Large intestine (tissue), 3 donors: ENCODE data around the gene MIR17HG. TPM values are rescaled to one million over a fixed set of nuclear protein-coding genes. Genes with fewer than 3 reads are reported as not detected.
"Not testable (repeated sequence)": the region's sequence is repeated elsewhere in the genome, so short reads cannot be mapped to it uniquely, and the experiment has no call there.

Source experiments
- DNase-seq, 2 donors: peaks; one replicate each; pipeline versions ENCODE4 v3.0.0 to v3.0.0-alpha.2; 2013
- H3K27ac ChIP-seq: one replicate; pipeline ENCODE4 v1.5.1; 2013; ENCODE audit warnings: low read length
- H3K27me3 ChIP-seq: 2 replicates; pipeline ENCODE4 v1.6.1; 2013; ENCODE audit warnings: low read length; ENCODE audit not compliant: control insufficient read depth, insufficient read depth
- H3K36me3 ChIP-seq: 2 replicates; pipeline ENCODE4 v1.6.1; 2013; ENCODE audit warnings: low read length; ENCODE audit not compliant: control insufficient read depth, insufficient read depth
- H3K4me1 ChIP-seq: one replicate; pipeline ENCODE4 v1.6.1; 2013; ENCODE audit warnings: low read length; ENCODE audit not compliant: control insufficient read depth, insufficient read depth
- H3K4me3 ChIP-seq: one replicate; pipeline ENCODE4 v1.5.1; 2013; ENCODE audit warnings: low read length
- H3K9me3 ChIP-seq: one replicate; pipeline ENCODE4 v1.6.1; 2013; ENCODE audit warnings: mild to moderate bottlenecking, low read depth, low read length, moderate library complexity; ENCODE audit not compliant: control insufficient read depth
- WGBS: methylation state at CpG from one replicate; pipeline ENCODE4 v1.1.5; 2013; ENCODE audit warnings: low lambda C conversion rate; ENCODE audit not compliant: insufficient coverage; 5-methylcytosine and 5-hydroxymethylcytosine counted together
- polyA plus RNA-seq: library from polyadenylated mRNA; unstranded; fragments of 120-200 nt; gene quantifications from one replicate; pipeline ENCODE4 v1.2.1, GENCODE V29; 2013

Gene MIR17HG
- polyA plus RNA-seq, 1 donor = 8.9 TPM

DNA sequence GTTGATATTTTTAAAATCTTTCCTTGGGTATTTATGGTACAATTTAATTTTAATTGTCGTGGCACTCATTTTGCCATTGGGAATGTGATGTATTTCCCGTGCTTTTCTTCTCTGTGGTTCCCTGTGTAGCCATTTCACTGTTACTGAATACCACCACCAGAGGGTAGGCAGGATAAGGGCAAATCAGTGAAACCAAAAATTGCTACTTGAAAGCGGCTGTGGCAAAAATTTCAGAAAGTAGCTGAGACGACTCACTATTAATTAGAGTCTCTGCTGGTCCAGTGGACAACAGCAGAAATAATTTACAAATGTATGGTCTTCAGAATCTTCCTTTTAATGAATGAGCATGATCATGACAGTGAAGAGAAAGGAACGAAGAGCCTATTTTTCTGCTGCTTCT is 34.4 kb upstream of the MIR17HG start:
- H3K9me3 ChIP-seq = no peaks in the 10 kb centered on the region
- WGBS = 67% methylated on average over 1 of the region's 5 CpGs
- H3K4me1 ChIP-seq = no peaks in the 10 kb centered on the region
- H3K36me3 ChIP-seq = no peaks in the 10 kb centered on the region
- DNase-seq = no peak
- no peaks in the 10 kb centered on the region for H3K27me3 ChIP-seq
- H3K4me3 ChIP-seq = no peak overlapping the region
- no peak overlapping the region for H3K27ac ChIP-seq

DNA sequence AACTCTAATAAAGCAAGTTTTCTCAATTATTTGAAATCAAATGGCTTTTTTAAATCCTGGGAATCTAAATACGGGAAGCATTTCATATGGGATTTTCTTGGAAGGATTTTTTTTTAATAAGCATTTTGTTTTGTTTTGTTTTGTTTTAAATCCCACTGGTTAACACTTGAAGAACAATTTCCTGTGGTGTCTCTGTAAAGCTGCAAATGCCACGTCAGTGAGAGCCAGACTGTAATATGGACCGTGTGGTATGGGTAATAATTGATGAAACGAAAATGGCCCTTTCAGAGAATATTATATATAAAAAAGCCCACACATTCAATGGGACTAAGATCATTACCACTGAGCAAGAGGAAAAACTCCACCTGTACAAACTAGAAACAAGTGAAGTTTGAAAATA is 33.9 kb upstream of the MIR17HG start:
- H3K4me3 ChIP-seq = no peak overlapping the region

GRCh38 chr13:91314888-91315287 is 32.6 kb upstream of the MIR17HG start:
- Histone ChIP-seq H3K36me3 (no peaks in the 10 kb centered on the region), H3K27ac (no peak overlapping the region), H3K27me3 (no peaks in the 10 kb centered on the region), H3K4me3 (no peak overlapping the region), H3K4me1 (no peaks in the 10 kb centered on the region), H3K9me3 (no peaks in the 10 kb centered on the region)
- DNase-seq = no peak

More for the DNA sequence above, 33.9 kb upstream of the MIR17HG start:
- Histone ChIP-seq H3K27ac (no peak overlapping the region), H3K36me3 (no peaks in the 10 kb centered on the region), H3K27me3 (no peaks in the 10 kb centered on the region), H3K9me3 (no peaks in the 10 kb centered on the region), H3K4me1 (no peaks in the 10 kb centered on the region)
- no peak for DNase-seq
- 88% methylated on average over 1 of the region's 4 CpGs for WGBS

DNA sequence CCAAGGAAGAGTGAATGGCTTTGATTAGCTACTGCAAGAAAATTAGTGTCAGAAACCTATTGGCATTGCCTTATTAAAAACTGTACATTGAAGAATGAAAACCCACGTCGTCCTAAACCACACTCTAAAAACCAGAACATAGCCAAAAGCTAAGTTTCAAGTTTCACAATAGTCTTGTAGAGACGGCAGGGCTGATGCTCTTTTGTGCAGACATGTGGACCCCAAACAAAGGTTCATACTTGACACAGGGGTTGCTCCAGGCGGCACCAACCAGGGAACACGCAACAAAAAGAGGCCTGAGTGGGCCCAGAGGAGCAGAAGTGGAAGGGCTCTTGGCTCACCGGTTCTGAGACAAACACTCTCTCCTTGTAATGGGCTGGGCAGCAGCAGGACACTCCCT is 28.6 kb upstream of the MIR17HG start:
- H3K27me3 ChIP-seq = no peaks in the 10 kb centered on the region
- H3K9me3 ChIP-seq = no peaks in the 10 kb centered on the region
- H3K4me1 ChIP-seq = no peaks in the 10 kb centered on the region
- no CpG with 5 or more reads among the region's 6 CpGs for WGBS
- DNase-seq = no peak
- H3K36me3 ChIP-seq = no peaks in the 10 kb centered on the region
- H3K27ac ChIP-seq = no peak overlapping the region
- H3K4me3 ChIP-seq = no peak overlapping the region

- 100% methylated on average over 2 of the region's 8 CpGs for WGBS
- H3K4me1 ChIP-seq = no peaks in the 10 kb centered on the region
- no peak for DNase-seq
- H3K4me3 ChIP-seq = no peak overlapping the region
- H3K27me3 ChIP-seq = no peaks in the 10 kb centered on the region
- no peaks in the 10 kb centered on the region for H3K36me3 ChIP-seq
- no peak overlapping the region for H3K27ac ChIP-seq
- H3K9me3 ChIP-seq = no peaks in the 10 kb centered on the region
Measured at GRCh38 chr13:91319996-91320395, 27.5 kb upstream of the MIR17HG start.

GRCh38 chr13:91320990-91321389 is 26.5 kb upstream of the MIR17HG start:
- not testable (repeated sequence) for H3K27me3 ChIP-seq, DNase-seq, H3K27ac ChIP-seq, H3K9me3 ChIP-seq, H3K36me3 ChIP-seq, H3K4me1 ChIP-seq, H3K4me3 ChIP-seq
- WGBS = 64% methylated on average over 1 of the region's 1 CpG

- Histone ChIP-seq H3K36me3 (no peaks in the 10 kb centered on the region), H3K4me1 (no peaks in the 10 kb centered on the region), H3K4me3 (no peak overlapping the region), H3K27ac (no peak overlapping the region), H3K27me3 (peaks cover 2% of the 10 kb centered on the region), H3K9me3 (no peaks in the 10 kb centered on the region)
- no peak for DNase-seq
- WGBS = no CpG with 5 or more reads among the region's 3 CpGs
Measured at GRCh38 chr13:91323349-91323748, 24.1 kb upstream of the MIR17HG start.

DNA sequence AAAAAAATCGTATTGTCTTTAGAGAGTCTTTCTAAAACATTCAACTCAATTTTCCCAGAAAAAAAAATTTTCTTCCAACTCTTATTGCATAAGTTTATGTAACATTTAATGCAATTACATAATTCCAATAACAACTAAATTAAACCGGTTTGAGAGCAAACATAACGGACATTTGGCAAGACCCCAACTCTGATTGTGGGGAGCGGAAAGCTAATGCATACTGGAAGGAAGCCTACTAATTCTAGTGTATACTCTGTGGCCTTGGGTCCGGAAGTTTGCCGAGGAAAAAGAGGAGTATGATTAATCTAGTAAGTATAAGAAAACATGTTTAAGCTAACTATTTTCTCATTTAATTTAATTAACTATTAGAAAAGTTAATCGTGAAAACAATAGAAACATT is 21.3 kb upstream of the MIR17HG start:
- Histone ChIP-seq H3K36me3 (no peaks in the 10 kb centered on the region), H3K4me1 (no peaks in the 10 kb centered on the region), H3K27me3 (peaks cover 2% of the 10 kb centered on the region), H3K4me3 (no peak overlapping the region), H3K9me3 (no peaks in the 10 kb centered on the region), H3K27ac (no peak overlapping the region)
- no peak for DNase-seq
- 89% methylated on average over 5 of the region's 7 CpGs for WGBS

GRCh38 chr13:91328726-91329125 is 18.8 kb upstream of the MIR17HG start:
- no peak overlapping the region for H3K4me3 ChIP-seq
- H3K9me3 ChIP-seq = no peaks in the 10 kb centered on the region
- no peak for DNase-seq
- no peak overlapping the region for H3K27ac ChIP-seq
- no peaks in the 10 kb centered on the region for H3K36me3 ChIP-seq
- 100% methylated on average over 1 of the region's 1 CpG for WGBS
- peaks cover 2% of the 10 kb centered on the region for H3K27me3 ChIP-seq
- H3K4me1 ChIP-seq = no peaks in the 10 kb centered on the region

- Histone ChIP-seq H3K4me1 (no peaks in the 10 kb centered on the region), H3K27me3 (peaks cover 2% of the 10 kb centered on the region), H3K27ac (no peak overlapping the region), H3K4me3 (no peak overlapping the region), H3K9me3 (no peaks in the 10 kb centered on the region), H3K36me3 (no peaks in the 10 kb centered on the region)
- DNase-seq = no peak
- WGBS = no CpG with 5 or more reads among the region's 1 CpG
Measured at GRCh38 chr13:91329733-91330132, 17.8 kb upstream of the MIR17HG start.

DNA sequence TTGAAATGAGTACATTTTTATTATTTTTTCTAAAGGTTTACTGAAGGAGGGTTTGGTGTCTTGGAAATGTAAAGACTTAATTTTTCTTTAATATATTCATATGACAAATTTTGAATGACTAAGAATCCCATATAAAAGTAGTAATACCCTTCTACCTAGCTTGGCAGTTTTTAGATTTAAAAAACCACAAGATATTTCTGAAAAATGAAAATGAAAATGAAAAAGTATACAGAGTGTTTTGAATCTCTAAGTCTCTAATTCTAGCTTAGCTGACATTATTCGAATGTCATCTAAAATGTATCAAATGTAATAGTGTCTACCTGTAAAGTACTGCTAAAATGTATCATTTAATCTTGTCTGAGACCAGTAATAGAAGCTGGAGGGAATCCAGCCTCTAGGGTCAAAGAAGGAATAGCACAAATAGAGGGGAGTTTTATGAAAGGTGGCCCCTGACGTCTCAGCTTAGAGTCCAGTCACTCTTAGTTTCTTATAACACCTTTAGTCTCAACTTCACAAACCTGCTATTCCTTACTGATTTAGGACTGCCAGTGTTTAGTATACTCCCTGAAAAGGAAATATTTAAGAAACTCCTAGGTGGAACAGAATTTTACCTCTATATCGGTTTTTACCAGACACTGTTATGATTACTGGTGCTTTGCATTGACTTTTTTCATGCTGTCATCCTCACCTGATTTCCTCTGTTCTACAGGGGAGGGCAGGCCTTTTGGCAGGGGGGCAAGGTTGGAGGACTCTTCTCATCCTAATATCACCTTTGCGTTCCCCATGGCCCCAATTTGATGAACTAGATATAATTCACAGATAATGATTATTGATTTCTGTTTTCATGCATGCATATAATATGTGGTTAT is 16.2 kb upstream of the MIR17HG start:
- Histone ChIP-seq H3K4me3 (no peak overlapping the region), H3K27me3 (peaks cover 2% of the 10 kb centered on the region), H3K4me1 (no peaks in the 10 kb centered on the region), H3K27ac (no peak overlapping the region), H3K9me3 (no peaks in the 10 kb centered on the region), H3K36me3 (no peaks in the 10 kb centered on the region)
- DNase-seq = no peak
- whole genome bisulfite sequencing = 86% methylated on average over 1 of the region's 4 CpGs
